K562 (cell line): ENCODE measurements around the gene EPHA4. TPM values are rescaled to one million over a fixed set of nuclear protein-coding genes. Genes with fewer than 3 reads are reported as not detected.

Source experiments
- ATAC-seq: fragments of 200-7000 bp; cut with Tn5 transposase; 3 replicates; pipeline ENCODE4 v1.9.1; 2020; ENCODE audit warnings: moderate library complexity
- BruUV-seq: library from RNA; stranded (reverse); fragments of 400-500 nt; replicated peaks from 2 replicates; lab custom pipeline; 2021; lab: Mats Ljungman, UMichigan
- CTCF ChIA-PET: fragments of 300-600 bp; formaldehyde crosslinking; extraction: SDS; loops from one replicate; lab custom pipeline; 2021; ENCODE audit warnings: low intra/inter-chr PET ratio; lab: Yijun Ruan, JAX
- POLR2A ChIA-PET: fragments of 300-600, 350-650 bp; sonication (Branson Sonifier 250); formaldehyde crosslinking; extraction: SDS; loops from one replicate; lab custom pipeline; 2021; ENCODE audit warnings: antibody characterized with exemption, inconsistent platforms; lab: Yijun Ruan, JAX
- DNase-seq, 4 experiments: peaks; one replicate each; pipeline versions ENCODE4 v3.0.0 to v3.0.0-alpha.2; 2011 to 2018; ENCODE audit warnings: low spot score in 3 of 4, mixed read lengths in 3 of 4; ENCODE audit errors: extremely low read depth in 1 of 4
- FAIRE-seq: peaks from 2 replicates; lab custom pipeline; 2011; peaks lifted over from hg19 to GRCh38; lab: Jason Lieb, UNC
- H2AFZ ChIP-seq: 2 replicates; pipeline ENCODE4 v1.6.0; 2011; ENCODE audit warnings: low read depth, low read length, control low read depth, inconsistent platforms
- H3K27ac ChIP-seq: fragments of 200-600 bp; 3 replicates; pipeline ENCODE4 v1.8.0; 2011; ENCODE audit warnings: low read depth, mild to moderate bottlenecking, control low read depth, inconsistent platforms, low read length, moderate library complexity, mixed read lengths; ENCODE audit errors: extremely low read depth
- H3K27me3 ChIP-seq, 2 experiments: fragments of 300-600 bp in 1 of 2; 2 replicates in 1 of 2; 3 replicates in 1 of 2; pipeline versions ENCODE4 v1.6.0 to v1.8.0; 2011; ENCODE audit warnings: inconsistent platforms in 2 of 2, low read length in 2 of 2, mild to moderate bottlenecking in 1 of 2, mixed read lengths in 1 of 2, moderate library complexity in 1 of 2; ENCODE audit not compliant: control insufficient read depth in 2 of 2, insufficient read depth in 2 of 2
- H3K36me3 ChIP-seq: fragments of 300-600 bp; 3 replicates; pipeline ENCODE4 v1.8.0; 2011; ENCODE audit warnings: mild to moderate bottlenecking, low read length, inconsistent platforms; ENCODE audit not compliant: control insufficient read depth, insufficient read depth
- H3K4me1 ChIP-seq, 2 experiments: fragments of 200-600 bp in 1 of 2; replicated peaks in 1 of 2; 2 replicates in 1 of 2; 3 replicates in 1 of 2; pipeline versions ENCODE4 v1.5.1 to v1.8.0; 2011; ENCODE audit warnings: inconsistent platforms in 2 of 2, low read length in 2 of 2, mild to moderate bottlenecking in 1 of 2, mixed read lengths in 1 of 2, moderate library complexity in 1 of 2; ENCODE audit not compliant: control insufficient read depth in 2 of 2, insufficient read depth in 2 of 2
- H3K4me2 ChIP-seq: 2 replicates; pipeline ENCODE4 v1.6.1; 2011; ENCODE audit warnings: low read length, control low read depth, inconsistent platforms, mixed read lengths; ENCODE audit not compliant: insufficient read depth
- H3K4me3 ChIP-seq: fragments of 200-600 bp; sonication (generic), shearing (Covaris generic); 2 replicates; pipeline ENCODE4 v1.5.1; 2016; ENCODE audit warnings: control low read depth, inconsistent platforms
- H3K79me2 ChIP-seq: fragments of 200-600 bp; 3 replicates; pipeline ENCODE4 v1.8.0; 2011; ENCODE audit warnings: low read length, inconsistent platforms; ENCODE audit not compliant: control insufficient read depth, insufficient read depth
- H3K9ac ChIP-seq, 2 experiments: 2 replicates each; pipeline versions ENCODE4 v1.6.0 to v1.6.1; 2011; ENCODE audit warnings: low read depth in 2 of 2, low read length in 2 of 2, control low read depth in 1 of 2, inconsistent platforms in 1 of 2, mild to moderate bottlenecking in 1 of 2, mixed read lengths in 1 of 2; ENCODE audit not compliant: insufficient read depth in 1 of 2
- H3K9me1 ChIP-seq: one replicate; pipeline ENCODE4 v1.6.0; 2011; ENCODE audit warnings: inconsistent platforms, mild to moderate bottlenecking, low read length, moderate library complexity; ENCODE audit not compliant: control insufficient read depth, insufficient read depth
- H3K9me3 ChIP-seq: replicated peaks from 2 replicates; pipeline ENCODE4 v1.5.1; 2011; ENCODE audit warnings: low read depth, low read length, inconsistent platforms; ENCODE audit not compliant: control insufficient read depth, insufficient read depth
- H4K20me1 ChIP-seq: replicated peaks from 2 replicates; pipeline ENCODE4 v1.6.1; 2011; ENCODE audit warnings: low read length, inconsistent platforms, mixed read lengths; ENCODE audit not compliant: control insufficient read depth, insufficient read depth
- GATAD2B ChIP-seq: fragments of 450-650 bp; IDR thresholded peaks from 2 replicates; pipeline ENCODE4 v1.6.1; 2017; ENCODE audit warnings: mild to moderate bottlenecking, borderline replicate concordance
- JUN ChIP-seq, 2 experiments: sonication (generic) in 1 of 2; formaldehyde crosslinking in 1 of 2; IDR thresholded peaks; 2 replicates each; pipeline versions ENCODE4 v1.6.1 to v1.8.0; 2012 to 2022; ENCODE audit warnings: borderline replicate concordance in 2 of 2, mild to moderate bottlenecking in 2 of 2, improper control_type of control experiment in 1 of 2, low read depth in 1 of 2, low read length in 1 of 2, missing genetic modification reagents in 1 of 2
- NCOA2 ChIP-seq, 2 experiments: fragments of 450-650 bp; IDR thresholded peaks; 2 replicates each; pipeline ENCODE4 v1.6.1; 2018; ENCODE audit warnings: mild to moderate bottlenecking in 2 of 2, moderate library complexity in 1 of 2; ENCODE audit not compliant: partially characterized antibody in 2 of 2
- RCOR1 ChIP-seq, 2 experiments: IDR thresholded peaks; 2 replicates each; pipeline ENCODE4 v1.6.1; 2012; ENCODE audit warnings: low read depth in 2 of 2, low read length in 2 of 2, borderline replicate concordance in 1 of 2, improper control_type of control experiment in 1 of 2
- SETDB1 ChIP-seq: IDR thresholded peaks from one replicate; pipeline ENCODE4 v1.6.1; 2012; ENCODE audit warnings: low read length, control low read depth, inconsistent platforms
- SRF ChIP-seq, 2 experiments: fragments of 250-450, 450-650 bp in 1 of 2; sonication (Bioruptor Pico) in 1 of 2; sonication (generic) in 1 of 2; formaldehyde crosslinking; IDR thresholded peaks; 2 replicates each; pipeline versions ENCODE4 v1.5.0 to v1.5.1; 2020 to 2022; ENCODE audit warnings: mild to moderate bottlenecking in 1 of 2, missing genetic modification reagents in 1 of 2
- SRSF1 ChIP-seq: fragments of 200-400 bp; formaldehyde crosslinking; IDR thresholded peaks from 2 replicates; pipeline ENCODE4 v1.6.1; 2017; ENCODE audit warnings: mild to moderate bottlenecking, low read depth, low read length, moderate library complexity
- THRA ChIP-seq: fragments of 450-650 bp; IDR thresholded peaks from 2 replicates; pipeline ENCODE4 v1.6.1; 2017; ENCODE audit warnings: mild to moderate bottlenecking, moderate library complexity
- ZFP30 ChIP-seq: fragments of 250-450 bp; sonication (Bioruptor Pico); IDR thresholded peaks from 2 replicates; pipeline ENCODE4 v1.8.0; 2022; ENCODE audit warnings: moderate library complexity, mild to moderate bottlenecking, inconsistent platforms, borderline replicate concordance
- ZNF12 ChIP-seq: sonication (generic); formaldehyde crosslinking; IDR thresholded peaks from 2 replicates; pipeline ENCODE4 v1.4.0; 2020; ENCODE audit warnings: mild to moderate bottlenecking, missing genetic modification reagents
- ZNF764 ChIP-seq: fragments of 250-450 bp; sonication (Bioruptor Pico); IDR thresholded peaks from 2 replicates; pipeline ENCODE4 v1.4.0; 2020; ENCODE audit warnings: low read depth, mild to moderate bottlenecking, moderate library complexity
- WGBS: fragments of 100-300 bp; shearing (Covaris generic); methylation state at CpG from one replicate; pipeline ENCODE4 v1.1.6; 2016; ENCODE audit warnings: low coverage, mixed read lengths; ENCODE audit not compliant: insufficient coverage; ENCODE audit errors: missing lambda C conversion rate; 5-methylcytosine and 5-hydroxymethylcytosine counted together
- in situ Hi-C: fragments of 300-500 bp; cut with MboI; formaldehyde crosslinking; loops from 4 replicates; pipeline ENCODE4 v1.15.0; 2018; ENCODE audit warnings: inconsistent platforms, mixed read lengths
- intact Hi-C: fragments of 100-400 bp; cut with micrococcal nuclease; formaldehyde crosslinking; loops from 2 replicates; pipeline ENCODE4 v1.14.2; 2022
- polyA plus RNA-seq, 8 experiments: library from polyadenylated mRNA; depleted of rRNA in 4 of 8; stranded (reverse) in 5 of 8; unstranded in 3 of 8; fragments of >200 nt; fragmentation: Nextera tagmentation in 2 of 8; fragmentation: Illumina TruSeq in 1 of 8; extraction: Ambion mirVana in 2 of 8; extraction: Trizol in 1 of 8; gene quantifications; 2 replicates each; pipeline versions ENCODE4 v1.2.1 to v1.2.3, GENCODE V29; 2011 to 2014; ENCODE audit warnings: inconsistent platforms in 1 of 8, missing spikeins in 1 of 8
- total RNA-seq, 7 experiments: library from RNA; depleted of rRNA in 6 of 7; stranded (reverse); fragments of >200 nt in 6 of 7; fragmentation: Illumina TruSeq in 2 of 7; extraction: Trizol in 2 of 7; gene quantifications; 2 replicates each; pipeline versions ENCODE4 v1.2.1 to v1.2.3, GENCODE V29; 2011 to 2021; ENCODE audit warnings: low replicate concordance in 1 of 7
- TF ChIP-seq, protein P1 (sequence below): sonication (generic); formaldehyde crosslinking; IDR thresholded peaks from 2 replicates; pipeline ENCODE4 v1.8.1; 2023; ENCODE audit warnings: mild to moderate bottlenecking, missing genetic modification reagents, moderate library complexity

Gene EPHA4
- total and polyA plus RNA-seq, 9 of the 15 experiments (the other 6 are each of a cell fraction or from before 2014, with no cell fraction given): 0.07 to 0.09 (median 0.07) TPM; not detected in 6

DNA sequence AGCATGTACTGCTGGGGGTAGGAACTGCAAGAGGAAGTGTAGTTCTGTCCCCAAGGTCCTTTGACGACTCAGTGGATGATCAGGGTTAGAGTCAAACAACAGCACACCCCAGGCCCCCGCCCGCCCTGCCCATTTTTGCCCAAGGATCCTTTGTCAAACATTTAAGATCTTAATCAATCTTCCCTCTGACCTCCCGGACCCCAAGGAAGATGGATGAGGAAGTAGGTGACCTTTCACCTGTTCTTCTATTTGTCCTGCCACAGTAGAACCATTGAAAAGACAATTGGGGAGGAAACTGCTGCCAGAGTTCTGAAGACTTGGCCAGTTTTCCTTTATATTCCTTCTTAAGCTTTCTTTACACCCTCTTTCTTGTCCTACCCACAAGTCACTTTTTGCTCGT is 12.1 kb downstream of the EPHA4 start:
- WGBS: 0% methylated on average over 2 of the region's 5 CpGs
- in situ Hi-C loops: no loop called here

DNA sequence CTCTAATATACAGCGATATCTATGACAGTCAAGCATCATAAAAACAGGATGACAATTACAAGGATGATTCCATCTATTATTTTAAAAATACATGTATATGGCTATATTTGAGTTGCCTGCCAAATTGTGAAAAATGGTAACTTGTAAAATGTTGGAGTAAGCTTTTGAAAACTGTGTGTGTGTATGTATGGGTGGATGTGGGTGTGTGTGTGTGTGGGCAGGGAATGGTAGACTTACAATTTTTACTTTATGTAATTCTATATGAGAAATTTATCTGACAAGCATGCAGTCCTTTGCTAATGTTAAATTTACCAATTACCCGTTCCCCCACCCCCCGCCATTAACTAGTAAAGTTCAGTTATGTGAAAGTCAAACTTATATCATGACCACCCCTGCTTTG is 14.0 kb downstream of the EPHA4 start:
- intact Hi-C loops: no loop called here
- BruUV-seq: no TSS peak
- no peaks in the 10 kb centered on the region for H3K4me1 ChIP-seq
- TF ChIP-seq RCOR1 (IDR thresholded peaks at IDR 0.05; ENCODE audit: borderline replicate concordance in 1 of 2, low read depth in 2 of 2, low read length in 2 of 2) (no peak), ZFP30 (CRISPR knock-in tag) (no peak), GATAD2B (no peak), SRSF1 (no peak), JUN (IDR thresholded peaks at IDR 0.05; ENCODE audit: borderline replicate concordance, low read depth, low read length) (no peak), JUN (CRISPR knock-in tag; IDR thresholded peaks at IDR 0.05; ENCODE audit: borderline replicate concordance) (no peak)
- TF ChIP-seq, protein P1, sequence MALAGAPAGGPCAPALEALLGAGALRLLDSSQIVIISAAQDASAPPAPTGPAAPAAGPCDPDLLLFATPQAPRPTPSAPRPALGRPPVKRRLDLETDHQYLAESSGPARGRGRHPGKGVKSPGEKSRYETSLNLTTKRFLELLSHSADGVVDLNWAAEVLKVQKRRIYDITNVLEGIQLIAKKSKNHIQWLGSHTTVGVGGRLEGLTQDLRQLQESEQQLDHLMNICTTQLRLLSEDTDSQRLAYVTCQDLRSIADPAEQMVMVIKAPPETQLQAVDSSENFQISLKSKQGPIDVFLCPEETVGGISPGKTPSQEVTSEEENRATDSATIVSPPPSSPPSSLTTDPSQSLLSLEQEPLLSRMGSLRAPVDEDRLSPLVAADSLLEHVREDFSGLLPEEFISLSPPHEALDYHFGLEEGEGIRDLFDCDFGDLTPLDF (CRISPR knock-in tag): no peak

More for the DNA sequence above, 12.1 kb downstream of the EPHA4 start:
- TF ChIP-seq THRA (no peak), ZNF12 (CRISPR knock-in tag) (no peak), SETDB1 (no peak), SRF (CRISPR knock-in tag; IDR thresholded peaks at IDR 0.05) (no peak), NCOA2 (IDR thresholded peaks at IDR 0.05; ENCODE audit: partially characterized antibody in 2 of 2) (no peak), ZNF764 (CRISPR knock-in tag) (no peak)
- TF ChIP-seq, all 486 proteins: peak for 0
- Histone ChIP-seq H3K9me1 (no peaks in the 10 kb centered on the region), H3K9me3 (no peaks in the 10 kb centered on the region), H3K9ac (no peak overlapping the region), H3K4me2 (no peak overlapping the region), H3K27me3 (no peaks in the 10 kb centered on the region), H3K79me2 (no peaks in the 10 kb centered on the region), H3K36me3 (no peaks in the 10 kb centered on the region), H4K20me1 (no peaks in the 10 kb centered on the region), H3K4me3 (no peak overlapping the region), H2AFZ (no peak overlapping the region), H3K4me1 (no peaks in the 10 kb centered on the region), H3K27ac (no peak overlapping the region)
- DNase-seq (no peak), ATAC-seq (no peak), FAIRE-seq (no peak)
- ChIA-PET CTCF (no interaction called here), POLR2A (no interaction called here)
- no TSS peak for BruUV-seq
- intact Hi-C loops: no loop called here

More for the DNA sequence above, 14.0 kb downstream of the EPHA4 start:
- ATAC-seq: no peak
- H2AFZ ChIP-seq: no peak overlapping the region
- no peaks in the 10 kb centered on the region for H3K27me3 ChIP-seq
- DNase-seq: no peak
- H4K20me1 ChIP-seq: no peaks in the 10 kb centered on the region
- H3K79me2 ChIP-seq: no peaks in the 10 kb centered on the region
- no peaks in the 10 kb centered on the region for H3K9me3 ChIP-seq
- H3K4me3 ChIP-seq: no peak overlapping the region
- no peaks in the 10 kb centered on the region for H3K9me1 ChIP-seq
- H3K27ac ChIP-seq: no peak overlapping the region
- ChIA-PET POLR2A (no interaction called here), CTCF (no interaction called here)
- no peaks in the 10 kb centered on the region for H3K36me3 ChIP-seq
- no peak overlapping the region for H3K4me2 ChIP-seq
- WGBS: 0% methylated on average over 3 of the region's 3 CpGs
- H3K9ac ChIP-seq: no peak overlapping the region
- no peak for FAIRE-seq
- in situ Hi-C loops: no loop called here
